Mucosa of gallbladder (tissue), 1 donor: ENCODE data around the gene THPO. TPM values are rescaled to one million over a fixed set of nuclear protein-coding genes. Genes with fewer than 3 reads are reported as not detected.
A peak's percentile ranks its signal among the peaks of the same experiment; 100 is the strongest.

Experiments used
- DNase-seq: peaks from one replicate; pipeline ENCODE4 v3.0.0-alpha.2; 2020; ENCODE audit warnings: low spot score
- total RNA-seq: library from RNA; stranded (reverse); gene quantifications from one replicate; pipeline ENCODE4 v1.2.1, GENCODE V29; 2021
- donor health status: DM: no; HTN: no; CAD: no.

The THPO gene
- total RNA-seq, 1 donor from 2014 or later = 0.29 TPM

DNA sequence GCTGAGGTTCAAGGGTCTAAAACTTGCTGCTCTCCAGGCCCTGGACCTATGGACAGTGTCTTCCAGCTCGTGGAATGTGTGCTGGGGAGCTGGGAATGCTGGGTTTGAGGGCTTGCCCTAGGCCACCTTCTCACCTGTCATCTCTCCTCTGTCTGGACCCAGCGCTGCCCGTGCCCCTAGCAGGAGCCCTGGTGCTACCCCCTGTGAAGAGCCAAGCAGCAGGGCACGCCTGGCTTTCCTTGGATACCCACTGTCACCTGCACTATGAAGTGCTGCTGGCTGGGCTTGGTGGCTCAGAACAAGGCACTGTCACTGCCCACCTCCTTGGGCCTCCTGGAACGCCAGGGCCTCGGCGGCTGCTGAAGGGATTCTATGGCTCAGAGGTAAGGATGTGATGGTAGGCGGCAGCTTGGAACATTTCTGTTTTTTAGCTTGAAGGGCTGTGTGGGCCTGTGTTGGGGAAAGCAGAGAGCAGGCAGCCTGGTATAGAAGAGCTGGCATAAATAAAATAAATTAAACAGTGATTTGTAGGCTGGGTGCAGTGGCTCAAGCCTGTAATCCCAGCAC, 6.9 kb upstream of the THPO start:
- DNase-seq = no peak

GRCh38 chr3:184384342-184384741, 6.3 kb upstream of the THPO start:
- DNase-seq = no peak

DNA sequence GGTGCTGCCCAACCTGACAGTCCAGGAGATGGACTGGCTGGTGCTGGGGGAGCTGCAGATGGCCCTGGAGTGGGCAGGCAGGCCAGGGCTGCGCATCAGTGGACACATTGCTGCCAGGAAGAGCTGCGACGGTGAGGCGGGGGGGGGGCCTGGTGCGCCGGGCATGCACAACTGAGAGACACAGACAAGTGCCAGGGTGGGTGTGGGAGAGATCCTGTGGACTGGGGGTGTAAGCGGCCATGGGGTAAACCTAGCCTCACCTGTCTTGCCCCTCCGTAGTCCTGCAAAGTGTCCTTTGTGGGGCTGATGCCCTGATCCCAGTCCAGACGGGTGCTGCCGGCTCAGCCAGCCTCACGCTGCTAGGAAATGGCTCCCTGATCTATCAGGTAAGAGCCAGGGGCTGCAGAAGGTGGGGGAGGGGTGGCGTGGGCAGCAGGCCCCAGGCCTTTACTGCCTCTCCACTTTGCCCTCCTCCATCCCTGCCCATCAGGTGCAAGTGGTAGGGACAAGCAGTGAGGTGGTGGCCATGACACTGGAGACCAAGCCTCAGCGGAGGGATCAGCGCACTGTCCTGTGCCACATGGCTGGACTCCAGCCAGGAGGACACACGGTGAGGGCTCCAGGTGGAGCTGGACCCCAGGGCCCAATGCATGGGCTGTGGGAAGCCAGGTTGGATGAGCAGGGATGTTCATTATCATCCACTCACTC, 5.2 kb upstream of the THPO start:
- DNase-seq = no peak

- no peak for DNase-seq
Observed at GRCh38 chr3:184382326-184383032, 4.5 kb upstream of the THPO start.

- DNase-seq = no peak
Observed at GRCh38 chr3:184381261-184382224, 3.5 kb upstream of the THPO start.

DNA sequence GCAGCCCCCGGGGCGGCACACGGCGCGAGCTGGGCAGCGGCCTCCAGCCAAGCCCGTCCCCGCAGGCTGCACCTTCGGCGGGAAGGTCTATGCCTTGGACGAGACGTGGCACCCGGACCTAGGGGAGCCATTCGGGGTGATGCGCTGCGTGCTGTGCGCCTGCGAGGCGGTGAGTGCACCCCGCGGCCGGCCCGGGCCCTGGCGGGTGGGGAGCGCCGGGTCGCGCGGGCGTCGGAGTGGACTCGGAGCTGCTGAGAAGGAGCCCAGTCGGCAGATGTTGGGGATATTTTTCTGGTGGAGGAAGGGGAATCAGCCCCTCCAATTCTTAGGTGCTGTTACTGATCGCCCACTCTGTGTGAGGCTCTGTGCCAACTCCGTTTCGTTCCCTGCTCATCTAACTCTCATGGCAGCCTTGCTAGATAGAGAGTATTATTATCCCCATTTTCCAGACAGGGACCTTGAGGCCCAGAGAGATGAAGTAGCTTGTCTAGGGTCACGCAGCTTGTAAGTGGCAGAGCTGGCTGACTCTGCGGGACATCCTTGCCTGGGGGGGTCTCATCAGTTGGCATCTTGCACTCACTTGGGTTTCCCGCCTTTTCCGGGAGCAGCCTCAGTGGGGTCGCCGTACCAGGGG, 2.7 kb upstream of the THPO start:
- DNase-seq = no peak

- DNase-seq = no peak
Observed at GRCh38 chr3:184380185-184380626, 2.2 kb upstream of the THPO start.

DNA sequence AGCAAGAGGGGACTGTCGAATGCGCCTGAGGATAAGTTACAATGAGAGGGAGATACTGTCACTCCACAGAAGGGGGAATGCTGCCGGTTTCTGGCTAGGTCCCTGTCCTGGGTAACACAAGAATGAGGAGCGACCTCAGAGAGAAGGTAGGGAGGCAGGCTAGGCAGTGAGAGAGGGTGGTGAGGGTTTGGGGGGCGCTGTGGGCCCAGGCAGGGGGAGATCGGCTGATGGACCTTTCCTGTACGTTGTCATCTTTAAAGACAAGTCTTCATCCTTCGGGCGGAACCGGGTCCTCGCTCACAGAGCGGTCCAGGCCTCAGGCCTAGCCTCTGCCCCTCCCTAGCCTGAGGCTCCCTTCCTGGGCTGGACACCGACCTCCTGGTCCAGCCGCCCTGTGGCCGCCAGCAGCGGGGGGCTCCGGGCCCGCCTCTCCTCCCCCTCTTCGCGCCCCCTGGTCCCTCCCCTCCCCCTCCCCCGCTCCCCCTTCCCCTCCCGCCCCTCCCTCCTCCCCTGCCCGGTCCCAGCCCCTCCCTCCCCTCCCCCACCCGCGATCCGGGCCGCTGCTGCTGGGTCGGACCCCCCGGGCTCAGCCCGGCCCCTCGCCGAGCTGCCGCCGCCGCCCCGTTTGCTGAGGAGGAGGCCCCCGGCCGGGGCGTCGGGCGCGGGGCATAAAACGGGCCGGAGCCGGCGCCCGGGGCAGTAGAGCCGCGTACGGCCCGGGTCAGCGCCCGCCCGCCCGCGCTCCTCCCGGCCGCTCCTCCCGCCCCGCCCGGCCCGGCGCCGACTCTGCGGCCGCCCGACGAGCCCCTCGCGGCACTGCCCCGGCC, 1.6 kb upstream of the THPO start, which contains the start of gene CHRD:
Gene CHRD, plus strand, starts transcription at position 697 of the 827 bp plus-strand sequence. CDS start 265 bp downstream, outside the sequence.
- no peak for DNase-seq

GRCh38 chr3:184378651-184379357, 797 bp upstream of the THPO start:
- DNase-seq = no peak

DNA sequence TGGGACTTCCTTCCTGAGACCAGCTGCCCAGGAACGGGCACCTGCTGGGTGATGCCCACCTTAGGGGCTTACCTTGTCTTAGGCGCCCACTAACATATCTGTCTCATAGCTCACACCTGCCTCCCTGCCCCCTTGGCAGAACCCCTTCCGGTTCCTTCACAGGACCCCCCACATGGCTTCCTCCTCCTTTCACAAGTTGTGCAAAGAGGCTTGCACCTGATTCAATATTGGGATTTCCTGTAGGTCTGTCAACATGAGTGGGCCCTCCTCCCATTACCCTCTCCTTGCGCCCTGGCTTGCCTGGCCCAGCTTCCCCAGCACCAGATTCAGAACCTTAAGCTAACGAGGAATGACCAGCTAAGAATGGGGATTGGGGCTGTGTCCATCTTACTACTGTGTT, 633 bp downstream of the THPO start:
- DNase-seq = no peak

- DNase-seq = no peak
Observed at GRCh38 chr3:184375747-184376461, 2.1 kb downstream of the THPO start.

GRCh38 chr3:184373422-184373821, 4.6 kb downstream of the THPO start:
- DNase-seq = no peak

DNA sequence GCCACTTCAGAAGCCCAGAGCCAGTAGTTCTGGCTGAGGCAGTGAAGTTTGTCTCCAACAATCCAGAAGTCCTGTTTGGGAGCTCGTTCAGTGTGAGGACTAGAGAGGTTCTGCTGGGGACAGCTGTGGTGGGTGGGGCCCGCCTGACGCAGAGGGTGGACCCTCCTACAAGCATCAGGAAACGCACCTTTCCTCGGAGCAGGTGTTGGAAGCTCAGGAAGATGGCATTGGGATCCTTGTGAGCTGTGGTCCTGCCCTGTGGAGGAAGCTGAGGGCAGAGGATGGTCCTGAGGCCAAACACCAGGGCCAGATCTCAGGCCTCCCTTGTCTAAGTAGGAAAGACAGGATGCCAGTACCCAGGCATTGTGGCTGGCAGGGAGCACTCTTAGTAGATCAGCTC, 5.1 kb downstream of the THPO start:
- no peak for DNase-seq

- no peak for DNase-seq
Observed at GRCh38 chr3:184372296-184372821, 5.6 kb downstream of the THPO start.

DNA sequence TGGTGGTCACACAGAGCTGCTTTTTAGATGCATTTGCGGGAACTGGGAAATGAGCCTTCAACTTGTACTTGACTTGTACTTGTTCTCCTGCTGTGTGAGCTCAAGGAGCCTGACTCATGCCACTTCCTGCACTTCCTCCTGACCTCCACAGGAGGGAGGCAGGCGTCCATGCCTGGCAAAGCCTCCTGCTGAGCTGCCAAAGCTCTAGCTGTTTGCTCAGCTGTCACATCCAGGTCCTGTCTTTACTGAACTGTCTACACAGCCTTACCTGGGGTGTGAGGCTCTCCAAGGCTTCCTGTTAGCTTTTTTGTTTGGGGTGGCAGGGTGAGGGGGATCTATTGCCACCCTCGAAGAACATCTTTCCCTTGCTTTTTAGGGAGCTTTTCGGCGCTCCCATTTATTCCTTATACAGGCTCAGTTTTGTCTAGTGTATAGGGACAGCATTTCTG, 6.4 kb downstream of the THPO start:
- peak; percentile 84 for DNase-seq

DNA sequence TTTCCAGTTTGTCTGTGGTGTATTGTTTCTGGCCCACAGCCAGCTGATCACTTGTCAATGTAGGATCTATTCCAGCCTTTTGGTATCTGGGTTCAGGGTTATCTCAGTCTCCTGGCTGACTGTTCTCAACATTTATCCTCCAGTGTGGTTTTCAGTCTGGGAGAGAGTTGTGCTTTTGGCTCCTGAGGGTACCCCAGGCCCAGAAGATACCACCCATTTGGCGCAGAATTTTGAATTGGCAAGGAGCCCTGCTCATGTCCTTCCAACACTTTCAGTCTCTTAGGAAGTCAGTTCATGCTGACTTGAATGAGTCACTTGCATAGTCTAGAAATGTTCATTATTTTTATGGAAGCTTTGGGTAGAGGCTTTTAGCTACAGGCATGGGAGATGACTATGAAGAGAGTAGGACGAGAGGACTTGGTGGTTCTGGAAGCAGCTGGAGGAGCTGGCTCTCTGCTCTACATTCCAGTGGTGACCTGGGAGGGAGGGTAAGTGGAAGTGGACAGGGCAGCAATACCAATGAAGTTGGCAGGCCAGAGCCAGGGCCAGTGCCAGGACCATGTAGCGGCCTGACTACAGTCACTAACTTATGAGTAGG, 9.3 kb downstream of the THPO start:
- no peak for DNase-seq

- DNase-seq = no peak
Observed at GRCh38 chr3:184368116-184368515, 9.9 kb downstream of the THPO start.

DNA sequence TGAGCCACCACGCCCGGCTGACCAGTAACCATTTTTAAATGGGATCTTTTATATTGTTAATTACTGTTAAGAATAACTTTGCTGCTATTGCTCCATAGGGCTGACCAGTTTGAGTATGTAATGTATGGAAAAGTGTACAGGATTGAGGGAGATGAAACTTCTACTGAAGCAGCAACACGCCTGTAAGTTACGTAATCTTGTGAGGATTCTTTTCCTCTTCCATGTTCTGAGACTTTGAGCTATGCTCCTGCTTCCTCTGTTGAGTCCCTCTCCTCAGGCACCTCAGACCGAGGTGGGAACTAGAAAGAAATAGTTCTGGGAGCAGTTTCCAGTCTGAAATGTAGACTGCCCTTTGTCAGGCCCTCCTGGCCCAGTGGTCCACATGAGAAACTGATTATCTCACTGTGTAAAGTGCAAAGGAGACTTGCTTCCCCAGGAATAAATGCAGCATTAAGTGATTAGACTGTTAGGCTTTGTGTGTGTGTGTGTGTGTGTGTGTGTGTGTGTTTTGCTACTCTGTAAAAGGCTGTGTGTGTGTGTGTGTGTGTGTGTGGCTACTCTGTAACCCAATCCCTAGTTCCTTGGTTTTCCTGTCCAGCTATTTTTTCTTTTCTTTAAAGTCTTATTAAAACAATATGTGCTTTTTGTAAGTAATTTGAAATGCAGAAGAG, 11.3 kb downstream of the THPO start:
- DNase-seq = no peak
